Right atrium auricular region (tissue), 2 donors: ENCODE data around the gene GTPBP4. TPM values are rescaled to one million over a fixed set of nuclear protein-coding genes. Genes with fewer than 3 reads are reported as not detected.
"Not testable (repeated sequence)": the region's sequence is repeated elsewhere in the genome, so short reads cannot be mapped to it uniquely, and the experiment has no call there.

Experiments
- DNase-seq: peaks from one replicate; pipeline ENCODE4 v3.0.0-alpha.2; 2019; ENCODE audit warnings: low spot score
- H3K27ac ChIP-seq, 2 donors: fragments of 200-600 bp; sonication (generic); 1 replicate in 1 of 2; 2 replicates in 1 of 2; pipeline ENCODE4 v1.5.1; 2016 to 2019
- H3K27me3 ChIP-seq, 2 donors: fragments of 200-600 bp; sonication (generic); one replicate each; pipeline versions ENCODE4 v1.5.1 to v1.6.0; 2017 to 2019
- H3K36me3 ChIP-seq: fragments of 200-600 bp; sonication (generic); one replicate; pipeline ENCODE4 v1.5.1; 2016
- H3K4me1 ChIP-seq, 2 donors: fragments of 200-600 bp; sonication (generic); one replicate each; pipeline versions ENCODE4 v1.5.1 to v1.6.0; 2017 to 2019
- H3K4me3 ChIP-seq, 2 donors: fragments of 200-600 bp; sonication (generic); 1 replicate in 1 of 2; 2 replicates in 1 of 2; pipeline ENCODE4 v1.5.1; 2017 to 2019; ENCODE audit warnings: mild to moderate bottlenecking in 1 of 2, moderate library complexity in 1 of 2
- H3K9me3 ChIP-seq, 2 donors: fragments of 200-600 bp; sonication (generic); one replicate each; pipeline ENCODE4 v1.5.1; 2019
- CTCF ChIP-seq, 2 donors: fragments of 200-600 bp; sonication (generic); IDR thresholded peaks; one replicate each; pipeline ENCODE4 v1.5.1; 2019; ENCODE audit warnings: antibody characterized with exemption in 2 of 2
- total RNA-seq, 2 donors: library from RNA; depleted of rRNA; stranded (reverse); fragments of >200 nt; gene quantifications; one replicate each; pipeline ENCODE4 v1.1.0, GENCODE V29; 2016

Gene GTPBP4
- total RNA-seq, 2 donors from 2014 or later: 14.4 to 14.6 TPM

- Histone ChIP-seq H3K27ac (no peak overlapping the region), H3K4me3 (no peak overlapping the region), H3K9me3 (peaks cover 0 to 17% of the 10 kb centered on the region in 2 donors), H3K4me1 (no peaks in the 10 kb centered on the region), H3K36me3 (peaks cover 98% of the 10 kb centered on the region), H3K27me3 (no peaks in the 10 kb centered on the region)
- TF ChIP-seq CTCF (IDR thresholded peaks at IDR 0.05): no peak
- DNase-seq: no peak
Observed at GRCh38 chr10:1003884-1004670, 15.8 kb downstream of the GTPBP4 start.

- TF ChIP-seq CTCF (IDR thresholded peaks at IDR 0.05): no peak
Observed at GRCh38 chr10:1006573-1006972, 18.3 kb downstream of the GTPBP4 start.

GRCh38 chr10:1007583-1007982, 19.3 kb downstream of the GTPBP4 start:
- Histone ChIP-seq H3K36me3 (peaks cover 98% of the 10 kb centered on the region), H3K4me1 (no peaks in the 10 kb centered on the region), H3K4me3 (no peak overlapping the region), H3K27ac (no peak overlapping the region), H3K27me3 (no peaks in the 10 kb centered on the region), H3K9me3 (peaks cover 0 to 9% of the 10 kb centered on the region in 2 donors)
- no peak for TF ChIP-seq CTCF (IDR thresholded peaks at IDR 0.05)
- DNase-seq: peak; percentile 26

More at GRCh38 chr10:1006573-1006972, 18.3 kb downstream of the GTPBP4 start:
- Histone ChIP-seq H3K27me3 (no peaks in the 10 kb centered on the region), H3K4me1 (no peaks in the 10 kb centered on the region), H3K9me3 (peaks cover 0 to 17% of the 10 kb centered on the region in 2 donors), H3K36me3 (peaks cover 98% of the 10 kb centered on the region), H3K27ac (no peak overlapping the region), H3K4me3 (no peak overlapping the region)
- peak; percentile 48 for DNase-seq

GRCh38 chr10:1009071-1009494, 20.8 kb downstream of the GTPBP4 start:
- Histone ChIP-seq H3K4me1 (no peaks in the 10 kb centered on the region), H3K4me3 (no peak overlapping the region), H3K27me3 (no peaks in the 10 kb centered on the region), H3K36me3 (peaks cover 98% of the 10 kb centered on the region), H3K9me3 (no peaks in the 10 kb centered on the region), H3K27ac (no peak overlapping the region)
- peak; percentile 28 for DNase-seq
- no peak for TF ChIP-seq CTCF (IDR thresholded peaks at IDR 0.05)

GRCh38 chr10:1009947-1010346, 21.7 kb downstream of the GTPBP4 start:
- not testable (repeated sequence) for H3K27me3 ChIP-seq, H3K27ac ChIP-seq, DNase-seq, H3K4me1 ChIP-seq, H3K9me3 ChIP-seq, H3K4me3 ChIP-seq
- H3K36me3 ChIP-seq: peaks cover 98% of the 10 kb centered on the region

GRCh38 chr10:1010703-1011102, 22.5 kb downstream of the GTPBP4 start:
- Histone ChIP-seq H3K27ac (no peak overlapping the region), H3K36me3 (peaks cover 94% of the 10 kb centered on the region), H3K4me1 (no peaks in the 10 kb centered on the region), H3K27me3 (no peaks in the 10 kb centered on the region), H3K9me3 (no peaks in the 10 kb centered on the region), H3K4me3 (no peak overlapping the region)
- TF ChIP-seq CTCF (IDR thresholded peaks at IDR 0.05): no peak
- peak; percentile 2 for DNase-seq
